Body of pancreas (tissue), 4 donors: ENCODE measurements around the gene CD164L2.

Source experiments
- POLR2A ChIP-seq, 3 donors: fragments of 450-650 bp; IDR thresholded peaks; one replicate each; pipeline ENCODE4 v1.6.1; 2016; ENCODE audit warnings: antibody characterized with exemption in 3 of 3, mild to moderate bottlenecking in 2 of 3
- TF ChIP-seq, protein P1 (sequence below), 7 experiments: fragments of 450-650 bp in 4 of 7; fragments of 200-600 bp in 3 of 7; sonication (generic) in 3 of 7; IDR thresholded peaks; one replicate each; pipeline ENCODE4 v1.5.1; 2016 to 2019; ENCODE audit warnings: antibody characterized with exemption in 7 of 7

DNA sequence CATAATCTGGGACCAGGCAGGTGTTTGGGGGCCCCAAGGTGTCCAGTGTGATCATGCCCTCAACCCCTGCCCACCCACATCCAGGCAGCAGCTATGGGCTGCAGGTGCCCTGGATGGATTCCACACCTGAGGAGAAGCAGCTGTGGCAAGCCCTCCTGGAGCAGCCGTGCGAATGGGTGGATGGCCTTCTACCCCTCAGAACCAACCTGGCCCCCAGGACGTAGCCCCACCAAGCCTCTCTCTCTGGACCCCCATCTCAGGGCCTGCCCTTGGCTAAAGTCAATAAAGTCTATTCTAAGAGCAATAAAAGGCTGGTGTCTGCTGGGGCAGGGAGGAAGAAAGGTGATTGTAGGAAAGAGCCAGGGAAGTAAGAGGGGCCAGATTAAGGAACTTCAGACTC, 29.5 kb downstream of the CD164L2 start:
- TF ChIP-seq, protein P1, sequence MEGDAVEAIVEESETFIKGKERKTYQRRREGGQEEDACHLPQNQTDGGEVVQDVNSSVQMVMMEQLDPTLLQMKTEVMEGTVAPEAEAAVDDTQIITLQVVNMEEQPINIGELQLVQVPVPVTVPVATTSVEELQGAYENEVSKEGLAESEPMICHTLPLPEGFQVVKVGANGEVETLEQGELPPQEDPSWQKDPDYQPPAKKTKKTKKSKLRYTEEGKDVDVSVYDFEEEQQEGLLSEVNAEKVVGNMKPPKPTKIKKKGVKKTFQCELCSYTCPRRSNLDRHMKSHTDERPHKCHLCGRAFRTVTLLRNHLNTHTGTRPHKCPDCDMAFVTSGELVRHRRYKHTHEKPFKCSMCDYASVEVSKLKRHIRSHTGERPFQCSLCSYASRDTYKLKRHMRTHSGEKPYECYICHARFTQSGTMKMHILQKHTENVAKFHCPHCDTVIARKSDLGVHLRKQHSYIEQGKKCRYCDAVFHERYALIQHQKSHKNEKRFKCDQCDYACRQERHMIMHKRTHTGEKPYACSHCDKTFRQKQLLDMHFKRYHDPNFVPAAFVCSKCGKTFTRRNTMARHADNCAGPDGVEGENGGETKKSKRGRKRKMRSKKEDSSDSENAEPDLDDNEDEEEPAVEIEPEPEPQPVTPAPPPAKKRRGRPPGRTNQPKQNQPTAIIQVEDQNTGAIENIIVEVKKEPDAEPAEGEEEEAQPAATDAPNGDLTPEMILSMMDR (IDR thresholded peaks at IDR 0.05): no peak
- TF ChIP-seq POLR2A (IDR thresholded peaks at IDR 0.05): no peak
